OCI-M2 (cell line): Measurements from ENCODE around the gene OXSR1.
"Not testable (repeated sequence)": the region's sequence is repeated elsewhere in the genome, so short reads cannot be mapped to it uniquely, and the experiment has no call there.

Experiments used
- DNase-seq: peaks from one replicate; lab custom pipeline; 2025; ENCODE audit not compliant: unreplicated experiment; lab: John Stamatoyannopoulos, UW

OXSR1 gene

DNA sequence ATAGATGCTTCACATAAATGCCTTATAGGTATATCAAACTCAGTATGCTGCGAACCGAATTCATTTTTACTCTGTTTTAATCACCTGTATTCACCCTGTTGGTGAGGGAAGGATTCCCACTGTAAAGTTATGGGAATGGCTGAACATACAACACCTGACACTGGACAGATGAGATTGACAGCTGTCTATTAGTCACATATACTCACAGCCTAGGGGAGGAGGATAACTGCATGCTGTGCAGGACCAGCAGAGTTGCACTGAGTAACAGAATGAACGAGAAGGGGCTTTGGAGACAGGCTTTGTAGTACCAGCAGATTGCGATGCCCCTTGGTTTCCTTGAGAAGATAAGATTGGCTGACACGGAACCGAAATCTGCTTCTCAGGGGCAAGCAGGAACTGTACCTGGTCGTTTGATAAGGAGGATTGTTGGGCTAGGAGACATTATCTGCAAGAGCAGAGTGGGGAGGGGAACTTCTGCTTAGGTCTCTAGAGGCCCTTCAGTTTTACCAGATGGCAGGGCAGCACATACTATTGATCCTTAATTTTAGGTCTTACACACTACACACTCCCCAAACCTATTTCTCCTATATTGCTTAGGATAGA lies 56.8 kb downstream of the OXSR1 start:
- no peak for DNase-seq

DNA sequence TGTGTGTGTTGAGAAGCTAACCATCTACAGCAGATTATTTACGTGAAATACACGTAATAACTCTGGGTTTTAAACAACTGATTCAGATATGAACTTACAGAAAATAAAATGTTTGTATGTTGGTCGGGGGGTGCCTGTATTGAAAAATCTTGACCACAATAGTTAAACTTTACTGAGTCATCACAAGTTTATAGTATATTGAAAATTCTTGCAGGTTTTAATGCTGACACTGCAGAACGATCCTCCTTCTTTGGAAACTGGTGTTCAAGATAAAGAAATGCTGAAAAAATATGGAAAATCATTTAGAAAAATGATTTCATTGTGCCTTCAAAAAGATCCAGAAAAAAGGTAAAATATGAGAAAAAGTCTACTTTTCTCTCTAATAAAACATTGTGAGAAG lies 59.0 kb downstream of the OXSR1 start:
- no peak for DNase-seq

DNA sequence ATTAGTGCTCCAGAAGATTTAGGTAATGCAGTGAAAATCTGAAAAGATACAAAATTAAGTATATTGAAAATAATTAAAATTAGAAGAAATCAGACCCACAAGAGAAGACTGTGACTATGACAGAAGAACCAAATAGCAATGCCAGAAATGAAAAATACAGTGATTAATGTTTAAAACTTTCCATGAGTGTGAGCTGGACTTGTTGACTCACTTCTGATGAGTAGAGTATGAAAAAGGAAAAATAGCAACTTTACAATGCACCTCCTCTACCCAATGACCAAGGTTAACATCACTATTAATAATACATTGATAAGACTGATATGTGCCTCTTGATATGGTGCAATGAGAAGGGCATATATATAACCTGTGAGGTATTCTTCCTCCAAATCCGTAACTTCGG lies 60.9 kb downstream of the OXSR1 start:
- no peak for DNase-seq

DNA sequence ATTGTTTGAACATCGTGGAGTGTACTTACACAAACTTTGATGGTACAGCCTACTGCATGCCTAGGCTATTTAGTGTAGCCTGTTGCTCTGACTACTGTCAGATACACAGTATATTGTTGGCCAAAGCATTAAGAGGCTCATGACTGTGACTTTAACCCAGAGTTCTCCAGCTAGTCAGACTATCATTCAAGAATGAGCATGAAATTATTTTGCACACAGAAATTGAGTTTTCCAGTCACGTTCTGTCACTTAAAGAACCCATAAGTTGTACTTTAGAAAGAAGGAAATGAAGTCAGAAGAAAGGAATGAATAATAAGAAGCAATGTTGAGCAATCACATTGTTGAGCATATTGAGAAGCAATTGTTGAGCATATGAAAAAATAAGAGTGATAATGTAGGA lies 62.7 kb downstream of the OXSR1 start:
- DNase-seq = no peak

DNA sequence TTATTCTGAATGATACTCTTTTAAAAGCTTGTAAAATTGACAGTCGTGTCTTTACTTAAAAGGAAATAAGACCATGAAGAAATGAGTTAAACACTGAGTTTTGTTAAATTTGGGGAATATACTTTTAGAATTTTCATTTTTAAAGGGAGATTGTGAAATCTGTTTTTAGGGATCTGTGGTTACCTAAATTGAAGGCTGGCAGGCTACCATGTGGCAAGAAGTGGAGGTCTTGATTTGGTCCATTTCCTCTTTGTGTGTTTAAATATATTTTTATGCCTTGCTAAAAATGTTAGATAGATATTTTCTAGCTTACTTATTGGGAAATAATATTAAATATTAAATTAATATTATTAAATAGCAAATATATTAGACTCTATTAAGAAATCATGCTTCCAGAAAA lies 63.7 kb downstream of the OXSR1 start:
- no peak for DNase-seq

DNA sequence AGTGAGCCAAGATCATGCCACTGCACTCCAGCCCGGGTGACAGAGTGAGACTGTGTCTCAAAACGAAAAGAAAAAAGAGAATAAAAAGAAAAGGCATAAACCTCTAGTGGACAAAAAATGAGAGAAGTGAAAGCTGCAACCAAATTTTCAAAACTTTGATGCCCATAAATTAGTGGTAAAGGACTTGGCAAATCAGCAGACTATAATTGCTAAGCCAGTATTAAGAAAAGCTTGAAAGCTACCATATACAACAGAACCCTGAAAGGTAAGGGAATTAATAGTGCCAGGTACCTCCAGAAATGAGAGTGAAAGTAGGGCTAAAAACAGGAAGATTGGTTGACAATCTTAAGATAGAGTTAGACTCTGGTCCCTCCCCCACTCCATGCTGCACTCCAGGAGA lies 67.4 kb downstream of the OXSR1 start:
- DNase-seq = no peak

DNA sequence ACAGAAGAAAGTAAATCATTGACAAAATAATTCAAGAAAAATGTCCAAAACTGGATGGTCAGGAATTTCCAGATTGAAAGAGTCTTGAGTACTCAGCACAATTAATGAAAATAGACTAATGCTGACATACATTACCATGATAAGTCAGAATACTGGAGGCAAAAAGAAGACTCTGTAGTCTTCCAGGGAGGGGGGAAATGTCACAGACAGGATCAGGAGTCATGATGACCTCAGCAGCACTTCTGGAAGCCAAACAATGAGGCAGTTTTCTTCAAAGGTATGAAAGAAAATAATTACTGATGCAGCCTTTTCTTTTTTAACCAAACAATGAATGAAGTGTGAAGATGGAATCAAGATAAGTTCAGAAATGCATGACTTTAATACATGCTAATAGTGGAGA lies 70.1 kb downstream of the OXSR1 start:
- DNase-seq = no peak

DNA sequence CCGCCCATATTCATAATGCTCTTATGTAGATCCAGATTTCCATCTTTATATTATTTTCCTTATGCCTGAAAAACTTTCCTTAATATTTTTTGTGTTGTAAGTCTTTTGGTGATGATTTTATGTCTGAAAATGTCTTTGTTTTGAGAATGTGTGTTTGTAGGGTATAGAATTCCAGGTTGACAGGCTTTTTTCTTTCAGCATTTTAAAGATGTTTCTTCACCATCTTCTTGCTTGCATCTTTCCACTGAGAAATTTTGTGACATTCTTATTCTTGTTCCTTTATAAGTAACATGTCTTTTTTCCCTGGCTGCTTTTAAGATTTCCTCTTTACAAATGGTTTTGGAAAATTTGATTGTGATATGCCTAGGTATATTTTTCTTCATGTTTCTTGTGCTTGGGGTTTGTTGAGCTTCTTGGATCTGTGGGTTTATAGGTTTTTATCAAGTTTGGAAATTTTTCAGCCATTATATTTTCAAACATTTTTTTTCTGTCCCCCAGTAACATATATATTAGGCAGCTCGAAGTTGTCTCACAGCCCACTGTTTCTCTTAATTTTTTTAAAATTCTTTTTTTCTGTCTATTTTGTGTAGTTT lies 73.2 kb downstream of the OXSR1 start:
- DNase-seq = no peak

DNA sequence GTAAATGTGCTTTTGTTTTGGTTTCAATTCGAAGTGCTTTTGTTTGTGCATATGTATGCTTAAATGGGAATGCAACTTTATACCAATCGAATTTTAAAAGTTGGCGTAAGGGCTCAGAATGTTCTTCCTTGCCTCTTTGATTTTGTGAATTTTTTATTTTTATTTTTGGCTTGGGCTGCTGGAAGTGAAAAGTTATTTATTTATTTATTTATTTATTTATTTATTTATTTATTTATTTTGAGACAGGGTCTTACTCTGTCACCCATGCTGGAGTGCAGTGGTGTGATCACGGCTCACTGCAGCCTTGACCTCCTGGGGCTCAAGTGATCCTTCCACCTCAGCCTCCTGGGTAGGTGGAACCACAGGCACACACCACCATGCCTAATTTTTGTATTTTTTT lies 77.5 kb downstream of the OXSR1 start:
- DNase-seq = not testable (repeated sequence)

DNA sequence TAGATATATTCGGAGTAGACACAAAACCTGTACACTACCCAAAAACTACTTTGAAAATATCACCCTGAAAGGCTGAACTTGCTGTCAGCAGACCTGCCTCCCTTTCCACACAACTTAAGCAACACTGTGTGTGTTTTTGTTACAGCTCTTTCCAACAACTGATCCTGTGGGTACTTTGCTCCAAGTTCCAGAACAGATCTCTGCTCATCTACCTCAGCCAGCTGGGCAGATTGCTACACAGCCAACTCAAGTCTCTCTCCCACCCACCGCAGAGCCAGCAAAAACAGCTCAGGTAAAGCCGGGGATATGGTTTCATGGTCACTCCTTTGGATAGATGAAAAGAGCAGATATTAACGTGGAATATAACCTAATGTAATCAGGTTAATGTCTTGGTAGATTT lies 80.6 kb downstream of the OXSR1 start:
- DNase-seq = no peak

DNA sequence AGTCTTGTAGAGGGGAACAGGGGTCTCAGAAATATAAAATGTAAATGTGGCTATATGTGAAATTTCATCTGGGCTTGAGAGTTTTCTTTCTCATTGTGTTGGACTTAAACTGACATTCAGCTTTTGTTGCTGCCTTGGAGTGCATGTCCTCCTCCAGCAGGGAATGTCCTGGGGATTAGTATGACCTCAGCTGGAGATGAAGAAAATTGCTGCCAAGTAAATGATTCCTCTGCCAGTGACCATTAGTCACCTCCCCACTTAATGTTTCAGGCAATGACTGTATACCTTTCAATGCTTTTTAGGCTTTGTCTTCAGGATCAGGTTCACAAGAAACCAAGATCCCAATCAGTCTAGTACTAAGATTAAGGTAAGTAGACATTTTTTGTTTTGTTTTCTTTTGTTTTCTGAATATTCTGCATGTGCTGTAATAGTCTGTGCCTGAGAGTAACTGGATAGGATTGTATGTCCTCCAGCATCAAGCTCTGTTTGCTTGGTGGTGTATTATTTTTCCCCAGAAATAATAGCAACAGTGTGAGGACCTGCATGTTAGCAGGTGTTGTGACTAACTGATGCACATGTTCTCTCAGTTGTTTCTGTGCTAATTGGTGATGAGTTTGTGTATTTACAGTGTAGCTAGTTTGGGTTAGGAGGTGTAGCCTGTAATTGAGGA lies 82.2 kb downstream of the OXSR1 start:
- DNase-seq = no peak

DNA sequence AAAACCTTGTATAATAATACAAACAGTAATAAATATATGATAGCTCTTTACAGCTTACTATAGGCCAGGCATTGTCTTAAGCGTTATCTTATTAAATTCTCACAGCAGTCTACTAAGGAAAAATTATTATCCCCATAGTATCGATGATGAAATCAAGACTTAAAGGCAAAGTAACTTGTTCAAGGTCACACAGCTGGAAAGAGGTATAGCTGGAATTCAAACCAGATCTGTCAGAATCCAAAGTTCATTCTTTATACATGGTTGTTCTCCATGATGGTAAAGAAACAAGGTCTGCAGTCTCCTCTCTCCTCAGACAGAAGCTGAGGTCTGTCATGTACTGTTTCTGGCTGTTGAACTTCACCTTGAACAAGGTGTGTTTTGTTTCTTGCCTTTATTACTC lies 84.9 kb downstream of the OXSR1 start:
- DNase-seq = no peak

DNA sequence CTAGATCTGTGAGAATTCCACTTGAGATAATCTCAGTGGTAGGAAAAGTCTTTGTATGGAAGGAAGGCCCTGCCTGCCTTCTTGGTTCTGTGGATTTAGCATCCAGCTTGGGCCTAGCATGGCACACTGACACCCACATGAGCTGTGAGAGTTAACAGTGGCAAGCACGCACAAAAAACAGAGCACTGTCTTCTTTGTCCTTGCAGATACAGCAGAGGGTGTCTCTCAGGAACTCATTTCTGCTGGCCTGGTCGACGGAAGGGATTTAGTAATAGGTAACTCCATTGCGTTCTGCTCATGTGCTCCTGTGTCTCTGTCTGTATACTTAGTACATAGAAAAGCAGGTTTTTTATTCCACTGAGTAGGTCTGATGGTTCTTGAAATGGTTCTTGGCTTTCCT lies 85.9 kb downstream of the OXSR1 start:
- DNase-seq = no peak

DNA sequence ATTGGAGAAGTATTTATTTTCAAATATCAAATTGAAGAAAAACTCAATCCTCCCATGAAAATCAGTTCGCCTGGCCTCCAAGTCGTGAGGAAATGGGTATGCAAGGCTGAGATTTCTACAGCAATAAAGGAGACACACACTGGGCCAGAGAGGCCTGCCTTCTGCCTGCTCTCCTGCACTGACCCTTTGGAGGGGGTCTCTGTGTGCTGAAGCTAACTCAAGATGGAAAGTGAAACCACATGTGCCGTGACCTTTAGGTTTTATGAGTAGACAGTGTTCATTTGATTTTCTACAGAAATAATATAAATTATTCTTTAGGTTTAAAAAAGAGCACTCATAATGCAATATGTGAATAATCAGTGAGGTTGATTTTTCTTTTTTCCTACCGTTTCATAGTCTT lies 88.4 kb downstream of the OXSR1 start:
- DNase-seq = no peak

DNA sequence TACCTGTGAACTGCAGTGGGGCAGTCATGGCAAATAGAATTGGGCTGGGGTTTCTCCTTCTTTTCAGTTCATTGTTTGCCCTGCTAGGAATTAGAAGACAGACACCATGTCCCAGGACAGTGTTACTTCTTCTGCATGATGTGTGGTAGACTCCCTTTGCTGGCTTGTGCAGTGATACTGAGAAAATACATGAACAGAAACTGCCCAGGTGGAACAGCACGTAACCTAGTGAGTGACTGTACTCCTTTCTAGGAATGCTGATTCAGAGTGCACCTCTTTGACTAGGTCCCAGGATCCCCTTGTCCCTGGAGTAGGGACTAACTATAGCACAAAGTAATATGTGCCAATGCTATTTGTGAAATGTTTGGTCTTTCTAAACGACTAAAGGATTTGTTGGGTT lies 89.5 kb downstream of the OXSR1 start:
- no peak for DNase-seq

DNA sequence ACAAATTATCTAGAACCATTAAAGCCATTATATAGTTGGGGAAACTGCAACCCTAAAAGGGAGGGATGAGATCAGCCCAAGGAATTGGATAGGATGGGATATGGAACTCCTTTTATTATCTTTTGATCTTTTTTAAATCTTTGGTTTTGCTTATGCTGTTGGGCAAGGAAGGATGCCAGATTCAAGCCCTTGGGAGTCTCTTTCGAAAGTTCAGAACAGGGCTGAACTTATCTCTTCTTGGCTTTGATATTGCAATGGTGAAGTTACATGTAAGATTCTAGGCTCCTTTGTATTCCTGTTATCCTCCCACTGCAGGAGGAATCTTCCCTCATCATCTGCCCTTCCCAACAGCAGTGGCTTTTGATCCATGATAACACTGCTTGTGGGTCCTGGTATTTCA lies 90.3 kb downstream of the OXSR1 start:
- no peak for DNase-seq

DNA sequence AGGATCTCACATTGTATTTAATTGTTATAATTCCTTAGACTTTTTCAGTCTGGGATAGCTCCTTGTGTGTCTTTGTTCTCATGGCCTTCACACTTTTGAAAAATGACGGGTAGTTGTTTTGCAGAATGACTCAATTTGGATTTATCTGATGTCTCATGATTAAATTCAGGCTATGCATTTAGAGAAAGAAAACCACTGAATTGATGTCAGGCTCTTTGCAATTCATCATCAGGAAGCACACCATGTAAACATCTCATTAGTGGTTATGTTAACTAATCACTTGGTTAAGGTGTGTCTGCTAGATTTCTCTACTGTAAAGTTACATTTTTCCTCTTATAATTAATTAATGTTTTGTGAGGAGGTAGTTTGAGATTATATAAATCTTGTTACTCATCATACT lies 92.2 kb downstream of the OXSR1 start:
- no peak for DNase-seq

DNA sequence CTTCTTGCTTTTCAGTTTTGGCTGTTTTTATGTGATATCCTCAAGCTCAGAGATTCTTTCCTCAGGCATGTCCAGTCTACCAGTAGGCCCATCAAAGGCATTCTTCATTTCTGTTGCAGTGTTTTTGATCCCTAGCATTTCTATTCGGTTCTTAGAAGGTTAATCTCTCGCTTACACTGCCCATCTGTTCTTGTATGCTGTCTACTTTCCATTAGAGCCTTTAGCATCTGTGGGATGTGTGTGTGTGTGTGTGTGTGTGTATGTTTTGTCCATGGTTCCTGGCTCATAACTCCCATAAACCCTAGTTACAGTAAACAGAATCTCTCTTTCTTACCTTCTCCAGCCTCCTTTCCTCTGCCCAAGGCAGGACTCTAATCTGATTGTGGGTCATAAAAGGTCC lies 95.1 kb downstream of the OXSR1 start:
- no peak for DNase-seq

DNA sequence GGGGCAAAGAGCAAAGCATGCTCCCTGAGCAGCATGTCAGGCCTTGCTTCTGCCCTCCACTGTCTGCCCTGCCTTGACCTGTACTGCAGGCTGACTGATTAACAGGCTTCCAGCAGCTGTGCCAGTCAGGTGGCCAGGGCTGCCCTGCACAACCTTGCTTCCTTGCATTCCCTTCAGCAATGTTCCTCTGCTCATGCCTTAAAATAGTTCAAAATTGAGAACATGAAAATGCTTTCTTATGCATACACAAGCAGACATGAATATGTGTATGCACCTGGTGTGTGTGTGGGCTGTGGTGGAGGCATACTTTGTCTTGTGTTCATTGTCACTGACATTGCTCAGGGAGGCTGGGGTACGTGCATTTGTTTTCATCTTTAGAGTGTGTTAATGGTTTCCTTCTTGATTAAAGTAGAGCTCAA lies 99.0 kb downstream of the OXSR1 start:
- no peak for DNase-seq

DNA sequence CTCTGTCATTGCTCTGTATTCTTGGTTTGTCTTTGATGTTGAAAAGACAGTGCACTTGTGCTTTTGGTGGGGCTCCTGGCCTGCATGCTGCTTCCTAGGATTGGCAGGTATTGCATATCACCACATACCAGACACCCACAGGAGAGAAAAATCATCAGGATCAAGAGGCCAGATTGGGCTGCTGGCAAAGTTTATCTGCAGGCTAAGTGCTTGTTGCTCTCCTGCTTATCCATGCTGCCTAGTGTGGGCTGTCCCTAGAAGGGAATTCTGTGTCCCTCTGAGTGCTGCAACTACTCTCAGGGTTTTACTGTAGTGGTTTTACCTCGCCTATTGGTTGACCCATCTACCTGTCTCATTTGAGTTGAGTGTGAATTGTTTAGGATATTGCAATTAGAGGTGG lies 99.4 kb downstream of the OXSR1 start:
- no peak for DNase-seq

DNA sequence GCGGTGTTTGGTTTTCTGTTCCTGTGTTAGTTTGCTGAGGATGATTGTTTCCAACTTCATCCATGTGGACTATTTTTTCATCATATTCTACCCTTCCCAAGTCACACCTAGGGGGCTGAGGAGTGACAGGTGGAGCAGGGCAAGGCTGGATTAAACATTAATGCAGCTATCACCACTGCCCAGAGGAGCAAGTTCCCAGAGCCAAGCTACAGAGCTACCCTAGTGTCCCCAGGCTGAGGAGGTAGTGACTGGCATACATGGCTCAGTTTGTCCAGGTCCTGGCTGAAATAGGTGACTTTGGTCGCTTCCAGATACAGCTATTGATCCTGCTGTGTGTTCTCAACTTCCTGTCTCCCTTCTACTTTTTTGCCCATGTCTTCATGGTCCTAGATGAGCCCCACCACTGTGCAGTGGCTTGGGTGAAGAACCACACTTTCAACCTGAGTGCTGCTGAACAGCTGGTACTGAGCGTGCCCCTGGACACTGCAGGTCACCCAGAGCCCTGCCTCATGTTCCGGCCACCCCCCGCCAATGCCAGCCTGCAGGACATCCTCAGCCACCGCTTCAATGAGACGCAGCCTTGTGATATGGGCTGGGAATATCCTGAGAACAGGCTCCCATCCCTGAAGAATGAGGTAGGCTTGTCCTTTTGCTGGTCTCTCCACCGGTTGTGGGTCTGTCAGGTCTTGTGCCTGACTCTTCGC lies 100.4 kb downstream of the OXSR1 start, which contains the start of gene SLC22A13:
Gene SLC22A13 (plus strand): TSS at position 209 of the 704 bp plus-strand sequence. CDS start 49 bp downstream, at position 258.
- no peak for DNase-seq

DNA sequence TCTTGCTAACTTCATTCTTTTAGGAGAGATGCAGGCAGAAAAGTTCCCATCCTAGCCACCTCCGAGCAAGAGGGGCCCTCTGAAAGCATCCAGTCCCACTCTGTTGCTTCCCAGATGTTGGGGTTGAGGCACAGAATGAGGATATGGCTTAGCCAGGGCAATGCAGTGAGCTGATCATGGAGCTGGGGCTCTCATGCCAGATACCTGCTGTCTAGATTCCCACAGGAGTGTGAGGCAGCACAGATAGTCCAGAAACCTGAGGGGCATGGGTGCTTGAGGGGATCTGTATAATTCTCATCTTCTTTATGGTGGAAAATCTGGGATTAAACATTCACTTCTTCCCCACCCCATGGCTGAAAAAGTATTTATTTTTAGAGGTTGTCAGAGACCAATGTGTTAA lies 101.5 kb downstream of the OXSR1 start:
- no peak for DNase-seq
